ENCODE data around the gene SNAP91. TPM values are rescaled to one million over a fixed set of nuclear protein-coding genes. Genes with fewer than 3 reads are reported as not detected.
A peak's percentile ranks its signal among the peaks of the same experiment; 100 is the strongest.

The SNAP91 gene
- total RNA-seq, 2 donors from 2014 or later: not detected

DNA sequence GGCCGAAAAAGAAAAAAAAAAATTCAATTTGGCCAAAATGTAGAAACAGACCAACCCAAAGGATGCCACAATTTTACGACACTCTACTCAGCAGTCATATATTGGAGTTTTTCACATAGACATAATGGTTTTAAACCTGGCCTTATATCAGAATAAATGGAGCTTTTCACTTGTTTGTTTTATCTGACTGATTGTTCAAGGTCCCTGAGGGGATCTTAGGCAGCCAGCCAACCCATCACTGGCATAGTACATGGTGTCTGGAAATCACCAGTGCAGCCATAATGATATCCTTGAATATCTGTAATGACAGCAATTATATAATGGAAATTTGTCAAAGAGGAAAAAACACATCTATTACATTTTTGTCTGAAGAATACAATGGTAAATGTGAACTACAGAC, 99.7 kb downstream of the SNAP91 start:
- no peaks in the 10 kb centered on the region for H3K9me3 Mint-ChIP-seq
- no peak for ATAC-seq (replicated peaks in 1 of 2)
- no peak overlapping the region for H3K4me3 Mint-ChIP-seq

DNA sequence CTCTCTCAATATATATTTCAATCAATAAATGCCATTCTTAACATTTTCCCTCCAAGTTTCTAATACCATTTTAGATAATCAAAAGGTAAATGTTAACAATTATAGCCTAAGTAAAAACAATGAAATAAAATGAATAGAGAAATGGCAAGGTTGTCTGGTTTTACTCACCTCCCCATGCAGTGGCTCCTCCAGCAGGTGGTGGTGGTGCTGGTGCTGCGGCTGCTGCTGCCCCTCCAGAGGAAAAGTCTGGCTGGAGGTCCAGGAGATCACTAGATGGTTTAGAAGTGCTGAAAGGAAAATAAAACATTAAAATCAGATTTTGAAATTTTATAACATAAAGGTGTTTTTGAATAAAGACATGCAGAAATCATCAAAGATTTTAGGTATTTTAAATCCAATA, 103.4 kb downstream of the SNAP91 start:
- Mint-ChIP-seq H3K4me3 (no peak overlapping the region), H3K36me3 (ENCODE audit: insufficient read depth in 2 of 2) (no peaks in the 10 kb centered on the region), H3K27me3 (ENCODE audit: low read depth) (no peaks in the 10 kb centered on the region), H3K27ac (no peak overlapping the region), H3K9me3 (no peaks in the 10 kb centered on the region), H3K4me1 (ENCODE audit: low read depth) (no peaks in the 10 kb centered on the region)
- DNase-seq (no peak), ATAC-seq (replicated peaks in 1 of 2) (no peak)

More for the DNA sequence above, 99.7 kb downstream of the SNAP91 start:
- Mint-ChIP-seq H3K27me3 (ENCODE audit: low read depth) (no peaks in the 10 kb centered on the region), H3K27ac (no peak overlapping the region), H3K36me3 (ENCODE audit: insufficient read depth in 2 of 2) (no peaks in the 10 kb centered on the region), H3K4me1 (ENCODE audit: low read depth) (no peaks in the 10 kb centered on the region)
- DNase-seq: no peak

DNA sequence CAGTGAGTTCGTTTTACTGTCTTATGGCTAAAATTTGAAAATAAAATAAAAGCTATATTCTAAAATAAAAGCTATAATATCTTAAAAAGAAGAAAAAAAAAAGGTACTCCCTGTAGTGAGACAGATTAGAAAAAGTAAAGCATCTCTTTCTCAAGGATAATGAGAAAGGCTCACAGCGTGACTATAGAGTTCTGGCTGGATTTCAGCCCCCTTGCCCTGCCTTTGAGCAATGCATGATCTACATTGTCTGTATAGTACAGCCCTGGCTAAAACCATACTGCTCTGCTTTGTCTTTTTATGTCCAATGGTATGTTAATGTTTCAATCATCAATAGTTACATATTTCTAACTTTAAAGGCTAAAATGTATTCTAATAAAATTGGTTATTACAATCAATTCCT, 105.3 kb downstream of the SNAP91 start:
- Mint-ChIP-seq H3K27me3 (ENCODE audit: low read depth) (no peaks in the 10 kb centered on the region), H3K9me3 (no peaks in the 10 kb centered on the region), H3K36me3 (ENCODE audit: insufficient read depth in 2 of 2) (no peaks in the 10 kb centered on the region), H3K27ac (no peak overlapping the region), H3K4me3 (no peak overlapping the region), H3K4me1 (ENCODE audit: low read depth) (no peaks in the 10 kb centered on the region)
- ATAC-seq (replicated peaks in 1 of 2) (no peak), DNase-seq (no peak)

DNA sequence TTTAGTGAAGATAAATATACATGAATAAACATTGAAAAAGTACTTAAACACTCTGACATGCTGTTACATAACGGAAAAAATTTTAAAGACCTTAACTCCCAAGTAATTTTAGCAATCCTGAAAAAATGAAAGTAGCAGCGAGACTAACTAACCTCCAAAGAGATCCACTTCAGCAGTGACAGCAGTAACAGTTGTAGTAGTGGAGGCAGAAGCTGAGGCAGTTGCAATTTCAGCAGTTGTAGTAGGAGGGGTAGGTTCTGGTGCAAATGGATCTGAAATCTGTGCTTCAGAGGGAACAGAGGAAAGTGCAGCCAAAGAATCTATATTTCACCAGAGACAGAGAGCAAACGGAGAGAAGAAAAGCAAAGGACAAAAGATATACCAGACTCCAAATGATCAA, 107.8 kb downstream of the SNAP91 start:
- H3K4me3 Mint-ChIP-seq: no peak overlapping the region
- ATAC-seq (replicated peaks in 1 of 2): no peak
- no peaks in the 10 kb centered on the region for H3K9me3 Mint-ChIP-seq
- no peaks in the 10 kb centered on the region for H3K4me1 Mint-ChIP-seq (ENCODE audit: low read depth)
- no peaks in the 10 kb centered on the region for H3K36me3 Mint-ChIP-seq (ENCODE audit: insufficient read depth in 2 of 2)
- peaks cover 5% of the 10 kb centered on the region for H3K27me3 Mint-ChIP-seq (ENCODE audit: low read depth)
- no peak overlapping the region for H3K27ac Mint-ChIP-seq
- no peak for DNase-seq

DNA sequence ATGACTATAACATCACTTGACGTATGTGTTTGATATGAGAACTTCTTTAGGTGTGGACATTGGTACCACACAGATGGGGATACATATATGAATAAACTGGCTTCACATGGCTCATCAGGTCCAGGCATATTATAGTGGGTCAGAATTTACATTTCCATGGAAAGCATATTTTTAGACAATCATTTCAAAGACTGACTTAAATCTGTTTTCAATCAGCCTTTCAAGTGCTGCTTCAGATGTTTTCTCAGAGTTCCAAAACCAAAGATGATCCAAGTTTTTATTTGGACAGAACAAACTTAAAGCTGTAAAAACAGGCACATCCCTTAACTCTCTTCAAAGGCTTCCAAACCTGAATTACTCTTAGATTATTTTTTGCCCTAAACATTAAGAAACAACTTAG, 108.4 kb downstream of the SNAP91 start:
- ATAC-seq (replicated peaks in 1 of 2): no peak
- no peak for DNase-seq
- Mint-ChIP-seq H3K27me3 (ENCODE audit: low read depth) (peaks cover 5% of the 10 kb centered on the region), H3K36me3 (ENCODE audit: insufficient read depth in 2 of 2) (no peaks in the 10 kb centered on the region), H3K27ac (no peak overlapping the region), H3K4me1 (ENCODE audit: low read depth) (no peaks in the 10 kb centered on the region), H3K4me3 (no peak overlapping the region), H3K9me3 (no peaks in the 10 kb centered on the region)

DNA sequence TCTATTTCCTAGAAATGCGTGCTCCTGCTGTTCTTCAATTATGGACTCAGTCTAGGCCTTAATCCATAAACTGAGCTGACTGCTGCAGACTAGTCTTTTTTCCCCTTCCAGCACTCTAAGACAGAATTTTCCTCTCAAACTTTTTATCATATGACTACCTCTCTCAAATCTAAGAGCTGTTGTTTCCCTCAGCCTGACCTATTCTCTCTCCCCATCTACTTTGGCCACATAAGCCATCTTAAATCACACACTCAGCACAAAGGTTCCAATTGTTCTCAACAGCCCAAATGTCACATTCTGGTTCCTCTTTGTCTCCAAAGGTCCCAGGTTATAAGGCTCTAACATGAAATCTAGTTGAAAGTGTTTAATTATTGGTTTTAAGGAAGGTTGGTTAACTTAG, 111.4 kb downstream of the SNAP91 start:
- H3K27me3 Mint-ChIP-seq (ENCODE audit: low read depth): peaks cover 10% of the 10 kb centered on the region
- H3K9me3 Mint-ChIP-seq: no peaks in the 10 kb centered on the region
- no peak for DNase-seq
- H3K36me3 Mint-ChIP-seq (ENCODE audit: insufficient read depth in 2 of 2): no peaks in the 10 kb centered on the region
- ATAC-seq (replicated peaks in 1 of 2): no peak
- H3K27ac Mint-ChIP-seq: no peak overlapping the region
- peaks cover 4% of the 10 kb centered on the region for H3K4me1 Mint-ChIP-seq (ENCODE audit: low read depth)
- no peak overlapping the region for H3K4me3 Mint-ChIP-seq

DNA sequence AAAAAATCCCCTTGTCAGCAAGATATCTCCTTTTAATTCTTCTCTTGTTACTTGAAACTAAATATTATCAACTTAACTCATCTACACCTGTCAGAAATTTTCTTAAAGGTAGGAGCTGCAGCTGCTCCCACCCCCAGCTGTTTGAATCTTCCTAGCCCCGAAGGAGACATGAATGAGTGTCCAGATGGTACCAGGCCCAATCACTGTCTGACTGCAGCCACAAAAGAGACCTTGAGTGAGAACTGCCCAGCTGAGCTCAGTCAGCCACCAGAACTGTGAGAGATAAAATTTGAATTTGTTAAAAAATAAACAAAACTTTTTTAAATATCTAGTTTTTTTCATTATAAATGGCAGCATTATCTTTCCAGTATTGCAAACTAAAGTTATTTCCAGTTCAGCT, 111.8 kb downstream of the SNAP91 start:
- Mint-ChIP-seq H3K4me1 (ENCODE audit: low read depth) (peaks cover 4% of the 10 kb centered on the region), H3K36me3 (ENCODE audit: insufficient read depth in 2 of 2) (no peaks in the 10 kb centered on the region), H3K27ac (no peak overlapping the region), H3K27me3 (ENCODE audit: low read depth) (peaks cover 10% of the 10 kb centered on the region), H3K4me3 (no peak overlapping the region), H3K9me3 (no peaks in the 10 kb centered on the region)
- DNase-seq (no peak), ATAC-seq (replicated peaks in 1 of 2) (no peak)

DNA sequence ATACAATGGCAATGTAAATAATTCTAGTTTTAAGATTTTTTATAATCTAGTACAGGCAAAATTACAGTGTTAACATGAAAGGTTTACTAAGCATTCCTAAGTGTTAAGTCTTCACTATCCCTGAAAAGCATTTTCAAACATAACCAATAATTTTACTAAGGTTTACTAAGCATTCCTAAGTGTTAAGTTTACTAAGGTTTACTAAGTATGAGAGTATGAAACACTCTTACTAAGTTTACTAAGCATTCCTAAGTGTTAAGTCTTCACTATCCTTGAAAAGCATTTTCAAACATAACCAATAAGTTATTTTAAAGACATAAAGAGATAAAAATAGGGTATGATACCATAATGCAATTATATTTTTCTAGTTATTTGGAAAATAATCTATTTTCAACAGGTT, 114.0 kb downstream of the SNAP91 start:
- peaks cover 10% of the 10 kb centered on the region for H3K27me3 Mint-ChIP-seq (ENCODE audit: low read depth)
- no peak for ATAC-seq (replicated peaks in 1 of 2)
- DNase-seq: no peak
- no peaks in the 10 kb centered on the region for H3K9me3 Mint-ChIP-seq
- H3K4me3 Mint-ChIP-seq: no peak overlapping the region
- H3K4me1 Mint-ChIP-seq (ENCODE audit: low read depth): peaks cover 4% of the 10 kb centered on the region
- H3K36me3 Mint-ChIP-seq (ENCODE audit: insufficient read depth in 2 of 2): no peaks in the 10 kb centered on the region
- H3K27ac Mint-ChIP-seq: no peak overlapping the region

DNA sequence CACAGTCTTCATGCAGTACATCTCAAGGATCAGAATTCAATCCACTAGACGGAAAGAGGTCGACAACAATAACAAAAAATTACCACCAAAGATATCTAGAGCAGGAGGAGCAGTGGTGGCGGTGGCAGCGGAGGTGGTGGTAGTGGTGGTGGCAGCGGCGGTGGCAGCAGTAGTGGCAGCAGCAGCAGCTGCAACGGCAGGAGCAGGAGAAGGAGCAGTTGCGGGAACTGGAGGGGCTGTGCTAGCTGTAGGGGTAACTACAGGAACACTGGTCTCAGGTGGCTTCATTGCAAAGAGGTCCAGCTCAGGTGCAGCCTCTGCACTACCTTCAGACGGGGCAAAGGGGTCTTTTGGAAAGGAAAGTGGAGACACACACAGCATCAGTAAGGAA, 115.5 kb downstream of the SNAP91 start:
- Mint-ChIP-seq H3K27ac (no peak overlapping the region), H3K27me3 (ENCODE audit: low read depth) (peaks cover 10% of the 10 kb centered on the region), H3K36me3 (ENCODE audit: insufficient read depth in 2 of 2) (no peaks in the 10 kb centered on the region), H3K4me1 (ENCODE audit: low read depth) (peaks cover 4% of the 10 kb centered on the region), H3K4me3 (no peak overlapping the region), H3K9me3 (no peaks in the 10 kb centered on the region)
- DNase-seq (no peak), ATAC-seq (replicated peaks in 1 of 2) (no peak)

DNA sequence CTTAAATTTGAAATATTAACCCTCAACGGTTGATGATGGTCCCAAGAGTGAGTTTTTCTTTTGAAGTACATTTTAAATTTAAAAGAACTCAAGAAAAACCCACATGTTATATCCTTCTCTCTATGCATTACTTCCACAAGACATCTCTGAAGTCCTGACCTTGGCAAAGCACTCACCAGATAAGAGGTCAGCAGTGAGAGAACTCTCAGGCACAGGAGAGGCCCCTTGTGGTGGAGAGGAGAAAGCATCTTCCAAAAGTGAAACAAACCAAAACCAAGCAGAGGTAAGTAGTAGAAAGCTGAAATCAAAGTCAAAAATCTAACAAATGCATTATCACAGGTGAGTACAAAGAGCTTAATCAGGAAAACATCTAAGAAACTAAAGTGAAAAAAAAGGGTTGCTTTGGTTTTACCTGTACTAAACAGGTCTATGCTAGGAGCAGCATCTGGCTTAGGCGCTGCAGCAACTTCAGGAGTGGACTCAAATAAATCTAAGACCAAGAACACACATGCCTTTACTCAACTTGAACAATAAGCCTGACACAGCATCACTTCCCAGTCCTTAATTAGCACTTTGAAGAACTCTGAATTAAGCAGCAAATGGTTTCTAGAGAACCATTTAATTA, 116.0 kb downstream of the SNAP91 start:
- Mint-ChIP-seq H3K4me3 (no peak overlapping the region), H3K27ac (no peak overlapping the region), H3K27me3 (ENCODE audit: low read depth) (peaks cover 10% of the 10 kb centered on the region), H3K4me1 (ENCODE audit: low read depth) (peaks cover 4% of the 10 kb centered on the region), H3K9me3 (no peaks in the 10 kb centered on the region), H3K36me3 (ENCODE audit: insufficient read depth in 2 of 2) (no peaks in the 10 kb centered on the region)
- no peak for DNase-seq
- ATAC-seq (replicated peaks in 1 of 2): peak in 1 of 2 donors; percentile 42

DNA sequence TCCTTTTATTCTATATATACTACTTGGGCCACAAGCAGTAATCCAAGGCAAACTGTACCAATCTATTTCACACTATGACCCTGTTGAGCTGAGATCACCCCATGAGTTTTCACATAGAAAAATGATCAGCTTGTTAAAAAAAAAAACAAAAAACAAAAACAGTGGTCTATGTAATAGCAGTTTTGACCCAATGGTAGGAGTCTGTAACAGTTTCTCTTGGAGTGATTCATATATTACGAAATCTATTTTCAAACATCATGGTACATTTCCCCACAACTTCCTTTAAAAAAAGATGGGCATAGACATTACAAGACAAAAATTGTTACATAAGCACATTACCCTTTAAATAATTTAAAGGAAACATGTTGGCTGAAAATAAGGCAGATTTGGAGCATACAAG, 118.5 kb downstream of the SNAP91 start:
- no peak for DNase-seq
- Mint-ChIP-seq H3K4me1 (ENCODE audit: low read depth) (peaks cover 4% of the 10 kb centered on the region), H3K4me3 (no peak overlapping the region), H3K9me3 (no peaks in the 10 kb centered on the region), H3K27me3 (ENCODE audit: low read depth) (peaks cover 5% of the 10 kb centered on the region), H3K27ac (no peak overlapping the region), H3K36me3 (ENCODE audit: insufficient read depth in 2 of 2) (no peaks in the 10 kb centered on the region)
- no peak for ATAC-seq (replicated peaks in 1 of 2)

DNA sequence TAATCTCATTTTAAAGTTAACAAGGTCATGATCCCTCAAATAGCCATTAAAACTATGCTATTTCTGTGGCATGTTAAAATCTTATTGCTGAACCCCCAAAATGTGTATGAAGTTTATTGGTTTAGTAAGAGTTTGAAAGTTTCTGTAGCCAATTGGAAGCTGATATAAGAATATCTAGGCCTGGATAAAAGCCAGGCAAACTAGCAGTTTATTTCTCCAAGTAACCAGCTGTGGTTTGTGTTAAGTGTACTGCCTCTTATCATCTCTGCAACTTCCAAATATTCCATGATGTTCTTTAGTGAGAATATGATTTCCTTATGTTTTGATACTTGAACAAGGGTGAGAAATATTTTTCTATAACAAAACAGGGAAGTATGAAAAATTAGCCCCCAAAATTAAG, 119.8 kb downstream of the SNAP91 start:
- Mint-ChIP-seq H3K4me3 (no peak overlapping the region), H3K27me3 (ENCODE audit: low read depth) (peaks cover 5% of the 10 kb centered on the region), H3K9me3 (no peaks in the 10 kb centered on the region), H3K36me3 (ENCODE audit: insufficient read depth in 2 of 2) (no peaks in the 10 kb centered on the region), H3K4me1 (ENCODE audit: low read depth) (peaks cover 4% of the 10 kb centered on the region), H3K27ac (no peak overlapping the region)
- ATAC-seq (replicated peaks in 1 of 2) (no peak), DNase-seq (no peak)

DNA sequence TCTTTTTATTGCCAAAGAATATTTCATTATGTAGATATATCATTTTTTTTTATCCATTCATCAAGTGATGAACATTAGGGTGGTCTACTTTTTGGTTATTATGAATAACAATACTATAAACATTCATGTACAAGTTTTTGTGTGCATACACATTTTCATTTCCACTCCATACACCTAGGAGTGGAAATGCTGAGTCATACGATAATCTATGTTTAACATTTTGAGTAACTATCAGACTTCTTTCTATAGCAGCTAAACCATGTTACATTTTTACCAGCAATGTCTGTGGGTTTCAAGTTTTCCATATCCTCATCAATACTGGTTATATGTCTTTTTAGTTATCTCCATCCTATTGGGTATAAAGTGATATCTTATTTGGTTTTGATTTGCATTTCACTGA, 130.8 kb downstream of the SNAP91 start:
- ATAC-seq (replicated peaks in 1 of 2): peak in 1 of 2 donors; percentile 23
- Mint-ChIP-seq H3K9me3 (peaks cover 0 to 3% of the 10 kb centered on the region in 2 donors), H3K27ac (no peak overlapping the region), H3K4me3 (no peak overlapping the region), H3K27me3 (ENCODE audit: low read depth) (no peaks in the 10 kb centered on the region), H3K36me3 (ENCODE audit: insufficient read depth in 2 of 2) (no peaks in the 10 kb centered on the region), H3K4me1 (ENCODE audit: low read depth) (no peaks in the 10 kb centered on the region)
- DNase-seq: no peak

DNA sequence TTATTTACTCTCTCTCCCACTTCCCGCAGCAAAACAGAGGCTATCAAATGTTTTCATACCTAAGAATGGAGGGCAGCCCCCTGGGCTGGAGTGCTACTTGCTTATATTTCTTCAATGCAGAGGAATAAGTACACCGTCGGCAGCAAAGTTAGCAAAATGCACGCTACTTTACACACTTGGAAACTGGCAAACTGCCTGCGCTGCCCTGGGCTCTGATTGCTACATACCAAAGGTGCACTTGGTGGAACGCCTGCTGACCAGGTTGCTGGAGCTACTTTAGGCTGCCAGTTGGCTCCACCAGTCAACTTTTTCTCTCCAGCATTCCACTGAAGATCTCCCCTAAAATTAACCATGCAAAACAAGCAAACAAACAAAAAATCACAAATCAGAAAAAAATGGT, 134.1 kb downstream of the SNAP91 start:
- H3K27ac Mint-ChIP-seq: no peak overlapping the region
- peaks cover 0 to 2% of the 10 kb centered on the region in 2 donors for H3K36me3 Mint-ChIP-seq (ENCODE audit: insufficient read depth in 2 of 2)
- H3K4me1 Mint-ChIP-seq (ENCODE audit: low read depth): no peaks in the 10 kb centered on the region
- ATAC-seq (replicated peaks in 1 of 2) (no peak), DNase-seq (no peak)
- H3K9me3 Mint-ChIP-seq: peaks cover 0 to 5% of the 10 kb centered on the region in 2 donors
- H3K4me3 Mint-ChIP-seq: no peak overlapping the region
- no peaks in the 10 kb centered on the region for H3K27me3 Mint-ChIP-seq (ENCODE audit: low read depth)
